Measurements from ENCODE around the gene PKN2.

Gene PKN2

DNA sequence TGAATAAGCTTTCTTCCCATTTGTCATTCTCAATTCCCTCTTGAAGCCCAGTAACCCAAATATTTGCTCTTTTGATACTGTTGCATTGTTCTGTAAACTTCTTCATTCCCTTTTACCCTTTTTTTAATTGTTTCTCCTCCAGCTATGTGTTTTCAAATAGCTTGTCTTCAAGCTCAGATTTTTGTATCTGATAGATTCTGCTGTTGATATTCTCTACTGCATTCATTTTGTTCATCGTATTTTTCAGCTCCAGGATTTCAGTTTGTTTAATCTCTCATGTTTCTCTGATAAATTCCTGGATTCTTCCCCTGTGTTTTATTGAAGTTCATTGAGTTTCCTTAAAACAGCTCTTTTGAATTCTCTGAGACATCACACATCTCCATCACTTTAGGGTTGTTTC is 51.8 kb downstream of the PKN2 start:
- Histone ChIP-seq H4K8ac (ENCODE audit: low read depth, low read length) (no peak overlapping the region), H3K23ac (ENCODE audit: low read depth, low read length, poor library complexity) (no peak overlapping the region), H3K14ac (ENCODE audit: low read length) (no peak overlapping the region), H2BK5ac (ENCODE audit: low read length) (no peak overlapping the region), H3K4me1 (ENCODE audit: control insufficient read depth in 2 of 2, insufficient read depth in 1 of 2, low read depth in 1 of 2, low read length in 2 of 2) (no peaks in the 10 kb centered on the region), H3K9ac (ENCODE audit: low read depth, low read length, poor library complexity) (no peak overlapping the region), H2AK5ac (ENCODE audit: low read depth, low read length) (no peak overlapping the region), H2BK15ac (ENCODE audit: low read length) (no peak overlapping the region), H3K4ac (ENCODE audit: low read length) (no peak overlapping the region), H3K4me2 (ENCODE audit: insufficient read depth, low read length, poor library complexity, severe bottlenecking) (no peak overlapping the region), H3K9me3 (replicated peaks in 1 of 2; ENCODE audit: control insufficient read depth in 2 of 2, insufficient read depth in 1 of 2, low read depth in 1 of 2, low read length in 2 of 2) (peaks cover 13 to 41% of the 10 kb centered on the region in 2 donors), H3K36me3 (replicated peaks in 1 of 2; ENCODE audit: control insufficient read depth in 2 of 2, insufficient read depth in 2 of 2, low read length in 2 of 2) (peaks cover 0 to 6% of the 10 kb centered on the region in 2 donors), H3K4me3 (ENCODE audit: low read length in 2 of 2) (no peak overlapping the region), H2AFZ (ENCODE audit: low read length) (no peak overlapping the region), H3K18ac (ENCODE audit: low read length) (no peak overlapping the region), H2BK120ac (ENCODE audit: low read depth, low read length) (no peak overlapping the region), H2BK12ac (ENCODE audit: low read length) (no peak overlapping the region), H4K91ac (ENCODE audit: low read depth, low read length, poor library complexity) (no peak overlapping the region), H3K27me3 (ENCODE audit: control insufficient read depth in 3 of 3, insufficient read depth in 3 of 3, low read depth in 1 of 3, low read length in 3 of 3) (no peaks in the 10 kb centered on the region), H3K79me1 (ENCODE audit: low read depth, low read length) (peaks cover 6% of the 10 kb centered on the region), H3K27ac (replicated peaks; ENCODE audit: low read length) (no peak overlapping the region)
- DNase-seq (ENCODE audit: low spot score) = no peak
- WGBS, 2 donors (ENCODE audit: extremely low coverage in 2 of 2, insufficient read length in 2 of 2, insufficient replicate concordance in 1 of 2) = no CpG with 5 or more reads among the region's 1 CpG

DNA sequence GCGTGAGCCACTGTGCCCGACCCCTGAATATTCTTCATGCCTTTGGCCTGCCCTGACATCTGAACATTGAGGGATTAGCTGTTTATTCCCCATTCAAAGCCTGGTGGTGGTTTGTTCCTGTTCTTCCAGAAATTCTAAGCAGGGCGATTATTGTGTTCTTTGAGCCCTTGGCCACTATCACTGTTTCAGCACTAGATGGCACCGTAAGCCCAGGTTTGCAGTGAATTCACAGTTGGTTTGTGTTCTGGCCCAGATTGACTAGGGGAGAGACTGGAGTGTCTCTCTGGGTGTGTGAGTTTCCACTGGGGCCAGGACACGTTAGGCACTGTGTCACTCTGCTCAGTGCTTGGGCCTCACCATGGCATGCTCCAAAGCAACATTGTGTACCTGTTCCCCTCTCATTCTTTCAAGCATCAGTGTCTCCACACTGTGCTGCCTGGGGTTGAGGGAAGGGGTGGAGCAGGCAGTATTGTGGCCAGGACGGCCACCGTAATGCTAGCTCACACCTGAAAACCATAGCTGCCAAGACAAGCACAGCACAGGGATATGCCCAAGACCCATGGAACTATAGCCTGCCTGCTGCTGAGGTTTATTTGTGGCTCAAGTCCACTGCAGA is 52.7 kb downstream of the PKN2 start:
- Histone ChIP-seq H3K4me1 (ENCODE audit: control insufficient read depth in 2 of 2, insufficient read depth in 1 of 2, low read depth in 1 of 2, low read length in 2 of 2) (no peaks in the 10 kb centered on the region), H2AFZ (ENCODE audit: low read length) (no peak overlapping the region), H3K4me3 (ENCODE audit: low read length in 2 of 2) (peak overlapping the region in 1 of 2 donors; percentile 2), H4K8ac (ENCODE audit: low read depth, low read length) (no peak overlapping the region), H3K27ac (replicated peaks; ENCODE audit: low read length) (no peak overlapping the region), H4K91ac (ENCODE audit: low read depth, low read length, poor library complexity) (no peak overlapping the region), H3K36me3 (replicated peaks in 1 of 2; ENCODE audit: control insufficient read depth in 2 of 2, insufficient read depth in 2 of 2, low read length in 2 of 2) (peaks cover 0 to 15% of the 10 kb centered on the region in 2 donors), H2BK15ac (ENCODE audit: low read length) (no peak overlapping the region), H3K14ac (ENCODE audit: low read length) (peak overlapping the region; percentile 48), H3K18ac (ENCODE audit: low read length) (no peak overlapping the region), H3K79me1 (ENCODE audit: low read depth, low read length) (peaks cover 6% of the 10 kb centered on the region), H3K9me3 (replicated peaks in 1 of 2; ENCODE audit: control insufficient read depth in 2 of 2, insufficient read depth in 1 of 2, low read depth in 1 of 2, low read length in 2 of 2) (peaks cover 13 to 41% of the 10 kb centered on the region in 2 donors), H3K4ac (ENCODE audit: low read length) (no peak overlapping the region), H2BK120ac (ENCODE audit: low read depth, low read length) (no peak overlapping the region), H2AK5ac (ENCODE audit: low read depth, low read length) (no peak overlapping the region), H2BK5ac (ENCODE audit: low read length) (no peak overlapping the region), H3K4me2 (ENCODE audit: insufficient read depth, low read length, poor library complexity, severe bottlenecking) (no peak overlapping the region), H2BK12ac (ENCODE audit: low read length) (no peak overlapping the region), H3K27me3 (ENCODE audit: control insufficient read depth in 3 of 3, insufficient read depth in 3 of 3, low read depth in 1 of 3, low read length in 3 of 3) (no peaks in the 10 kb centered on the region), H3K23ac (ENCODE audit: low read depth, low read length, poor library complexity) (peak overlapping the region; percentile 6), H3K9ac (ENCODE audit: low read depth, low read length, poor library complexity) (no peak overlapping the region)
- DNase-seq (ENCODE audit: low spot score) = no peak
- no CpG with 5 or more reads among the region's 7 CpGs for WGBS, 2 donors (ENCODE audit: extremely low coverage in 2 of 2, insufficient read length in 2 of 2, insufficient replicate concordance in 1 of 2)

DNA sequence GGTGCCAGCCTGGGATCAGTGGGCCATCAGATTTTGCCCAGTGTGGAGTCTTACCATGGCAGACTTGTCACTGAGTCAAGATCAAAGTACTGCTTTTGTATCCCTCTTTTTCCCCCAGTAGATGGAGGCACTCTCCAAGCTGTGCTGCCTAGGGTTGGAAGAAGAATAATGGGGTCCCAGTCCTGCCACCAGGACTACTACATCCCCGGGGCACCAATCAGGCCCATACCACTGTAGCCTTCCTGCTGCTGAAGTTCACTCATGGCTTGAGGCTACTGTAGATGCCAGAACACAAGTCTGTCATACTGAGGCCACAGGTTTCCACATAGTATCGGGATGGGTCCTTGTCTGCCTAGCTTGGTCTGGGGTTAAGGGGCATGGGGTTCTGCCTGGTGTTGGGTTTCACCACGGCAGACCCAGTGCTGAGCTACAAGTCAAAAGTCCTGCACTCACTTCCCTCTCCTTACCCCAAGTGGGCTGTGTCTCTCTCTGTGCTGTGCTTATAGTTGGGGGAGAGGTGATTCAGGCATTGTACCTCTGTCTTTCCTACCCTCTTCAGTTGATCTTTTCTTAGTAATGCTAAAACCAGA is 53.4 kb downstream of the PKN2 start:
- no peak overlapping the region for H3K4ac ChIP-seq (ENCODE audit: low read length)
- no peak for DNase-seq (ENCODE audit: low spot score)
- H3K4me2 ChIP-seq (ENCODE audit: insufficient read depth, low read length, poor library complexity, severe bottlenecking) = no peak overlapping the region
- H3K27ac ChIP-seq (replicated peaks; ENCODE audit: low read length) = no peak overlapping the region
- WGBS, 2 donors (ENCODE audit: extremely low coverage in 2 of 2, insufficient read length in 2 of 2, insufficient replicate concordance in 1 of 2) = no CpG with 5 or more reads among the region's 3 CpGs
- H3K14ac ChIP-seq (ENCODE audit: low read length) = no peak overlapping the region
- no peak overlapping the region for H3K4me3 ChIP-seq (ENCODE audit: low read length in 2 of 2)
- no peak overlapping the region for H2BK120ac ChIP-seq (ENCODE audit: low read depth, low read length)
- H4K91ac ChIP-seq (ENCODE audit: low read depth, low read length, poor library complexity) = no peak overlapping the region
- no peaks in the 10 kb centered on the region for H3K4me1 ChIP-seq (ENCODE audit: control insufficient read depth in 2 of 2, insufficient read depth in 1 of 2, low read depth in 1 of 2, low read length in 2 of 2)
- no peak overlapping the region for H2BK5ac ChIP-seq (ENCODE audit: low read length)
- no peak overlapping the region for H3K18ac ChIP-seq (ENCODE audit: low read length)
- no peak overlapping the region for H2BK15ac ChIP-seq (ENCODE audit: low read length)
- no peak overlapping the region for H2BK12ac ChIP-seq (ENCODE audit: low read length)
- H3K23ac ChIP-seq (ENCODE audit: low read depth, low read length, poor library complexity) = no peak overlapping the region
- no peaks in the 10 kb centered on the region for H3K27me3 ChIP-seq (ENCODE audit: control insufficient read depth in 3 of 3, insufficient read depth in 3 of 3, low read depth in 1 of 3, low read length in 3 of 3)
- peaks cover 13 to 41% of the 10 kb centered on the region in 2 donors for H3K9me3 ChIP-seq (replicated peaks in 1 of 2; ENCODE audit: control insufficient read depth in 2 of 2, insufficient read depth in 1 of 2, low read depth in 1 of 2, low read length in 2 of 2)
- no peak overlapping the region for H4K8ac ChIP-seq (ENCODE audit: low read depth, low read length)
- H2AFZ ChIP-seq (ENCODE audit: low read length) = no peak overlapping the region
- H3K9ac ChIP-seq (ENCODE audit: low read depth, low read length, poor library complexity) = peak overlapping the region; percentile 26
- peaks cover 6% of the 10 kb centered on the region for H3K79me1 ChIP-seq (ENCODE audit: low read depth, low read length)
- H3K36me3 ChIP-seq (replicated peaks in 1 of 2; ENCODE audit: control insufficient read depth in 2 of 2, insufficient read depth in 2 of 2, low read length in 2 of 2) = peaks cover 0 to 22% of the 10 kb centered on the region in 2 donors
- H2AK5ac ChIP-seq (ENCODE audit: low read depth, low read length) = no peak overlapping the region

DNA sequence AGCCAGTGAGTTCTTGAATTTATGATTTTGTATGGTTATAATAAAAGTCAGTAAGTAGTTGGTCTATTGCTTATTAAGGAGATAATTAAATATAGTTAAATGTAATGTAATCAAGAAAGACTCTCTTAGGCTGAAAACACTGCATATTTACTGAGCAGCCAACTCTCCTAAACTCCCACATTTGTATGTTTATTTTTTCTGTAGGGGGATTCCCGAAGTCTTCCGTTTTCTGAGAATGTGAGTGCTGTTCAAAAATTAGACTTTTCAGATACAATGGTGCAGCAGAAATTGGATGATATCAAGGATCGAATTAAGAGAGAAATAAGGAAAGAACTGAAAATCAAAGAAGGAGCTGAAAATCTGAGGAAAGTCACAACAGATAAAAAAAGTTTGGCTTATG is 56.7 kb downstream of the PKN2 start:
- Histone ChIP-seq H4K91ac (ENCODE audit: low read depth, low read length, poor library complexity) (no peak overlapping the region), H2BK12ac (ENCODE audit: low read length) (no peak overlapping the region), H3K18ac (ENCODE audit: low read length) (no peak overlapping the region), H3K36me3 (replicated peaks in 1 of 2; ENCODE audit: control insufficient read depth in 2 of 2, insufficient read depth in 2 of 2, low read length in 2 of 2) (peaks cover 0 to 53% of the 10 kb centered on the region in 2 donors), H2BK15ac (ENCODE audit: low read length) (no peak overlapping the region), H3K27ac (replicated peaks; ENCODE audit: low read length) (no peak overlapping the region), H3K79me1 (ENCODE audit: low read depth, low read length) (peaks cover 6% of the 10 kb centered on the region), H3K4me3 (ENCODE audit: low read length in 2 of 2) (no peak overlapping the region), H3K9ac (ENCODE audit: low read depth, low read length, poor library complexity) (no peak overlapping the region), H2AK5ac (ENCODE audit: low read depth, low read length) (no peak overlapping the region), H2AFZ (ENCODE audit: low read length) (no peak overlapping the region), H3K4ac (ENCODE audit: low read length) (no peak overlapping the region), H3K23ac (ENCODE audit: low read depth, low read length, poor library complexity) (no peak overlapping the region), H2BK5ac (ENCODE audit: low read length) (no peak overlapping the region), H3K14ac (ENCODE audit: low read length) (no peak overlapping the region), H3K4me1 (ENCODE audit: control insufficient read depth in 2 of 2, insufficient read depth in 1 of 2, low read depth in 1 of 2, low read length in 2 of 2) (no peaks in the 10 kb centered on the region), H3K9me3 (replicated peaks in 1 of 2; ENCODE audit: control insufficient read depth in 2 of 2, insufficient read depth in 1 of 2, low read depth in 1 of 2, low read length in 2 of 2) (peaks cover 7 to 22% of the 10 kb centered on the region in 2 donors), H3K4me2 (ENCODE audit: insufficient read depth, low read length, poor library complexity, severe bottlenecking) (no peak overlapping the region), H4K8ac (ENCODE audit: low read depth, low read length) (no peak overlapping the region), H2BK120ac (ENCODE audit: low read depth, low read length) (no peak overlapping the region), H3K27me3 (ENCODE audit: control insufficient read depth in 3 of 3, insufficient read depth in 3 of 3, low read depth in 1 of 3, low read length in 3 of 3) (no peaks in the 10 kb centered on the region)
- WGBS, 2 donors (ENCODE audit: extremely low coverage in 2 of 2, insufficient read length in 2 of 2, insufficient replicate concordance in 1 of 2) = no CpG with 5 or more reads among the region's 3 CpGs
- no peak for DNase-seq (ENCODE audit: low spot score)

All from neuronal stem cell (in vitro differentiated cells).